Panc1 (cell line): Measurements from ENCODE around the gene CBS.
"Not testable (repeated sequence)": the region's sequence is repeated elsewhere in the genome, so short reads cannot be mapped to it uniquely, and the experiment has no call there.

Source experiments
- CTCF ChIP-seq: fragments of 450-650 bp; IDR thresholded peaks from 2 replicates; pipeline ENCODE4 v1.5.1; 2017; ENCODE audit warnings: mild to moderate bottlenecking
- SIN3A ChIP-seq: IDR thresholded peaks from 2 replicates; pipeline ENCODE4 v1.6.1; 2012; ENCODE audit warnings: low read depth, mild to moderate bottlenecking, low read length, moderate library complexity, borderline replicate concordance; ENCODE audit not compliant: insufficient read depth

- not testable (repeated sequence) for TF ChIP-seq SIN3A, CTCF
Measured at GRCh38 chr21:43076643-43077042, 1.0 kb upstream of the CBS start.
